DOHH2 (cell line): ENCODE measurements around the gene LIPA.

Experiments used
- EZH2phosphoT487 ChIP-seq: fragments of 200-600 bp; sonication (generic); IDR thresholded peaks from 2 replicates; pipeline ENCODE4 v1.6.1; 2017; ENCODE audit warnings: borderline replicate concordance, mild to moderate bottlenecking, antibody characterized with exemption, low read length, moderate library complexity, mixed read lengths
- TF ChIP-seq, protein P1 (sequence below): fragments of 200-600 bp; sonication (generic); IDR thresholded peaks from one replicate; pipeline ENCODE4 v1.5.1; 2014; ENCODE audit warnings: antibody characterized with exemption, mild to moderate bottlenecking, low read depth, low read length; ENCODE audit not compliant: poor library complexity, severe bottlenecking

DNA sequence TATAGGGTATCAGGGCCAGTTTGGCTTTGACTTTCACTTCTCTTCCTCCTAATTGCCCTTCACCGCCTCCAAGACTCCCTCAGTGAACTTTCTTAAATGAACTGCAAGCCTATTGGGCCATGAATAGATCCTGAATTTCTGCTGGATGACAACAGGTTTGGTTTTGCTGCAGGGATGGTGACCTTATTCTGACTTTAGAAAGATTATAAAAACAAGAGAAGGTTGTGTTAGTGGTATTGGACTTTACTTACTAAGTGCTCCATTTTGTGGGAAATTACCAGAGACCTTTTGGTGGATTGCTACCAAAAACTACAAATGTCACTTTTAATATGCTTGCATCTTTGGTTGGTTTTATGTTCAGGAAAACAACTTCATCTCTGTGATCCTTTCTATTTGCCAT is 11.5 kb upstream of the LIPA start:
- TF ChIP-seq EZH2phosphoT487 = no peak
- TF ChIP-seq, protein P1, sequence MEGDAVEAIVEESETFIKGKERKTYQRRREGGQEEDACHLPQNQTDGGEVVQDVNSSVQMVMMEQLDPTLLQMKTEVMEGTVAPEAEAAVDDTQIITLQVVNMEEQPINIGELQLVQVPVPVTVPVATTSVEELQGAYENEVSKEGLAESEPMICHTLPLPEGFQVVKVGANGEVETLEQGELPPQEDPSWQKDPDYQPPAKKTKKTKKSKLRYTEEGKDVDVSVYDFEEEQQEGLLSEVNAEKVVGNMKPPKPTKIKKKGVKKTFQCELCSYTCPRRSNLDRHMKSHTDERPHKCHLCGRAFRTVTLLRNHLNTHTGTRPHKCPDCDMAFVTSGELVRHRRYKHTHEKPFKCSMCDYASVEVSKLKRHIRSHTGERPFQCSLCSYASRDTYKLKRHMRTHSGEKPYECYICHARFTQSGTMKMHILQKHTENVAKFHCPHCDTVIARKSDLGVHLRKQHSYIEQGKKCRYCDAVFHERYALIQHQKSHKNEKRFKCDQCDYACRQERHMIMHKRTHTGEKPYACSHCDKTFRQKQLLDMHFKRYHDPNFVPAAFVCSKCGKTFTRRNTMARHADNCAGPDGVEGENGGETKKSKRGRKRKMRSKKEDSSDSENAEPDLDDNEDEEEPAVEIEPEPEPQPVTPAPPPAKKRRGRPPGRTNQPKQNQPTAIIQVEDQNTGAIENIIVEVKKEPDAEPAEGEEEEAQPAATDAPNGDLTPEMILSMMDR = no peak
